Measurements from ENCODE around the gene TBC1D16. TPM values are rescaled to one million over a fixed set of nuclear protein-coding genes. Genes with fewer than 3 reads are reported as not detected.

The TBC1D16 gene
- total RNA-seq, 6 experiments from 2014 or later = 15.1 to 25.5 (median 17.9) TPM

- peaks cover 9% of the 10 kb centered on the region for H3K27me3 Mint-ChIP-seq (ENCODE audit: insufficient read depth)
- TF ChIP-seq CTCF (IDR thresholded peaks at IDR 0.05) = no peak
- peaks cover 11% of the 10 kb centered on the region for H3K4me1 Mint-ChIP-seq (ENCODE audit: low read depth)
- no peak for DNase-seq
- no peaks in the 10 kb centered on the region for H3K9me3 Mint-ChIP-seq
- H3K27ac Mint-ChIP-seq = no peak overlapping the region
- no peaks in the 10 kb centered on the region for H3K36me3 Mint-ChIP-seq (ENCODE audit: low read depth)
- H3K4me3 Mint-ChIP-seq = no peak overlapping the region
Observed at GRCh38 chr17:80061421-80061820, 25.7 kb upstream of the TBC1D16 start.

GRCh38 chr17:80060644-80061043 lies 25.0 kb upstream of the TBC1D16 start:
- Mint-ChIP-seq H3K9me3 (no peaks in the 10 kb centered on the region), H3K27me3 (ENCODE audit: insufficient read depth) (peaks cover 9% of the 10 kb centered on the region), H3K4me1 (ENCODE audit: low read depth) (peaks cover 11% of the 10 kb centered on the region), H3K4me3 (no peak overlapping the region), H3K27ac (no peak overlapping the region), H3K36me3 (ENCODE audit: low read depth) (no peaks in the 10 kb centered on the region)
- TF ChIP-seq CTCF (IDR thresholded peaks at IDR 0.05) = no peak
- DNase-seq = no peak

- H3K27me3 Mint-ChIP-seq (ENCODE audit: insufficient read depth) = peaks cover 9% of the 10 kb centered on the region
- no peak for DNase-seq
- no peak overlapping the region for H3K27ac Mint-ChIP-seq
- TF ChIP-seq CTCF (IDR thresholded peaks at IDR 0.05) = no peak
- H3K4me3 Mint-ChIP-seq = no peak overlapping the region
- H3K36me3 Mint-ChIP-seq (ENCODE audit: low read depth) = no peaks in the 10 kb centered on the region
- no peaks in the 10 kb centered on the region for H3K9me3 Mint-ChIP-seq
- peaks cover 5% of the 10 kb centered on the region; the same call in 1 of the 2 replicates for H3K4me1 Mint-ChIP-seq (ENCODE audit: low read depth)
Observed at GRCh38 chr17:80058311-80058955, 22.8 kb upstream of the TBC1D16 start.

GRCh38 chr17:80055597-80055996 lies 19.9 kb upstream of the TBC1D16 start:
- H3K27me3 Mint-ChIP-seq (ENCODE audit: insufficient read depth) = peaks cover 3% of the 10 kb centered on the region
- no peak overlapping the region for H3K4me3 Mint-ChIP-seq
- DNase-seq = no peak
- no peaks in the 10 kb centered on the region for H3K9me3 Mint-ChIP-seq
- TF ChIP-seq CTCF (IDR thresholded peaks at IDR 0.05) = no peak
- H3K4me1 Mint-ChIP-seq (ENCODE audit: low read depth) = peaks cover 5% of the 10 kb centered on the region; the same call in 1 of the 2 replicates
- no peak overlapping the region for H3K27ac Mint-ChIP-seq
- no peaks in the 10 kb centered on the region for H3K36me3 Mint-ChIP-seq (ENCODE audit: low read depth)

- no peak overlapping the region for H3K27ac Mint-ChIP-seq
- H3K9me3 Mint-ChIP-seq = no peaks in the 10 kb centered on the region
- no peak overlapping the region for H3K4me3 Mint-ChIP-seq
- H3K4me1 Mint-ChIP-seq (ENCODE audit: low read depth) = peaks cover 5% of the 10 kb centered on the region; the same call in 1 of the 2 replicates
- no peak for DNase-seq
- no peaks in the 10 kb centered on the region for H3K36me3 Mint-ChIP-seq (ENCODE audit: low read depth)
- no peak for TF ChIP-seq CTCF (IDR thresholded peaks at IDR 0.05)
- no peaks in the 10 kb centered on the region; the same call in none of the 2 replicates for H3K27me3 Mint-ChIP-seq (ENCODE audit: insufficient read depth)
Observed at GRCh38 chr17:80053102-80053501, 17.4 kb upstream of the TBC1D16 start.
